Heart right ventricle (tissue), 16 donors: ENCODE measurements around the gene PCIF1. TPM values are rescaled to one million over a fixed set of nuclear protein-coding genes. Genes with fewer than 3 reads are reported as not detected.

Source experiments
- ATAC-seq, 8 donors: fragments of 200-7000 bp; cut with Tn5 transposase; one replicate each; pipeline ENCODE4 v1.9.1; 2020; ENCODE audit warnings: mild to moderate bottlenecking in 8 of 8, moderate library complexity in 8 of 8, moderate number of reproducible peaks in 1 of 8
- DNase-seq, 2 donors: peaks; one replicate each; pipeline ENCODE4 v3.0.0-alpha.2; 2020
- H3K27ac ChIP-seq, 10 donors: fragments of 200-600 bp; sonication (generic) in 2 of 10; one replicate each; pipeline versions ENCODE4 v1.5.0 to v1.8.0; 2020 to 2022; ENCODE audit warnings: mild to moderate bottlenecking in 3 of 10
- H3K27me3 ChIP-seq, 7 donors: fragments of 200-600 bp; one replicate each; pipeline ENCODE4 v1.8.0; 2021 to 2022; ENCODE audit warnings: mild to moderate bottlenecking in 2 of 7
- H3K36me3 ChIP-seq, 9 donors: fragments of 200-600 bp; sonication (generic) in 1 of 9; one replicate each; pipeline versions ENCODE4 v1.5.0 to v1.8.0; 2020 to 2022; ENCODE audit warnings: mild to moderate bottlenecking in 2 of 9
- H3K4me1 ChIP-seq, 9 donors: fragments of 200-600 bp; sonication (generic) in 1 of 9; one replicate each; pipeline versions ENCODE4 v1.5.0 to v1.8.0; 2020 to 2022; ENCODE audit warnings: mild to moderate bottlenecking in 4 of 9
- H3K4me3 ChIP-seq, 10 donors: fragments of 200-600 bp; sonication (generic) in 2 of 10; one replicate each; pipeline versions ENCODE4 v1.5.0 to v1.8.0; 2020 to 2022; ENCODE audit warnings: mild to moderate bottlenecking in 7 of 10, moderate library complexity in 2 of 10
- H3K9me3 ChIP-seq, 11 donors: fragments of 200-600 bp in 10 of 11; sonication (generic) in 2 of 11; one replicate each; pipeline versions ENCODE4 v1.5.0 to v1.8.0; 2013 to 2022; ENCODE audit warnings: mild to moderate bottlenecking in 2 of 11, control low read depth in 1 of 11, moderate library complexity in 1 of 11
- WGBS, 2 donors: extraction: QIAGEN DNeasy Blood & Tissue Kit; methylation state at CpG; one replicate each; pipeline ENCODE4 v1.1.7; 2013; ENCODE audit warnings: inconsistent platforms in 1 of 2; 5-methylcytosine and 5-hydroxymethylcytosine counted together
- intact Hi-C, 10 donors: fragments of 100-400 bp; cut with DNase I; formaldehyde crosslinking; loops; one replicate each; pipeline versions ENCODE4 v1.11.1 to v1.14.2; 2022
- polyA plus RNA-seq, 2 donors: library from polyadenylated mRNA; stranded (reverse); fragments of 200-250 nt; gene quantifications; one replicate each; pipeline ENCODE4 v1.2.3, GENCODE V29; 2013
- total RNA-seq, 10 donors: library from RNA; stranded (reverse); fragmentation: NEBNext Ultra II Directional in 3 of 10; extraction: Animal tissue kit (Norgen Biotek cat#: 25700) in 3 of 10; gene quantifications; one replicate each; pipeline versions ENCODE4 v1.2.1 to v1.2.4, GENCODE V29; 2021 to 2023
- TF ChIP-seq, protein P1 (sequence below), 9 donors: fragments of 200-600 bp; sonication (generic) in 2 of 9; IDR thresholded peaks; one replicate each; pipeline versions ENCODE4 v1.5.0 to v1.8.0; 2021 to 2022; ENCODE audit warnings: antibody characterized with exemption in 9 of 9, mild to moderate bottlenecking in 5 of 9, moderate library complexity in 1 of 9
- donor health status: Arrhythmogenic right ventricular cardiomyopathy.
- donor health status: ischemic (EF 13 %, LVEDD 7.1; RV severe dilation, severe dysfunction).
- donor health status: healthy with polysubstance abuse.
- donor health status: DM: no; HTN: yes; CAD: no.
- donor health status: DM: no; HTN: no; CAD: no.
- donor health status: ischemic (EF 25% LVEDD 6.9; RV normal size, moderate dysfunction).
- donor health status: ischemic (EF 25% LVEDD 5.7; RV mildly dilated, moderate dysfunction).
- donor health status: healthy.
- donor health status: DM: yes; HTN: yes; CAD: no.
- donor health status: Ischemic cardiomyopathy.
- donor health status: ischemic (EF 35%, LVEDD 5.7; RV mildly dilated, moderate dysfunction).
- donor health status: nonischemic (EF 11% LVEDD 7.7; RV severe dilation, severe dysfunction).
- donor health status: DM: yes; HTN: yes; CAD: no.
- donor health status: PGD.
- donor health status: ischemic (EF 29% LVEDD 5.4; RV normal size, mild dysfunction).
- donor health status: nonischemic (EF 23%, LVEDD 6.1; RV moderate dilation, normal function).

Gene PCIF1
- total and polyA plus RNA-seq, 12 donors, result 20.8 to 33.1 (median 27.4) TPM

DNA sequence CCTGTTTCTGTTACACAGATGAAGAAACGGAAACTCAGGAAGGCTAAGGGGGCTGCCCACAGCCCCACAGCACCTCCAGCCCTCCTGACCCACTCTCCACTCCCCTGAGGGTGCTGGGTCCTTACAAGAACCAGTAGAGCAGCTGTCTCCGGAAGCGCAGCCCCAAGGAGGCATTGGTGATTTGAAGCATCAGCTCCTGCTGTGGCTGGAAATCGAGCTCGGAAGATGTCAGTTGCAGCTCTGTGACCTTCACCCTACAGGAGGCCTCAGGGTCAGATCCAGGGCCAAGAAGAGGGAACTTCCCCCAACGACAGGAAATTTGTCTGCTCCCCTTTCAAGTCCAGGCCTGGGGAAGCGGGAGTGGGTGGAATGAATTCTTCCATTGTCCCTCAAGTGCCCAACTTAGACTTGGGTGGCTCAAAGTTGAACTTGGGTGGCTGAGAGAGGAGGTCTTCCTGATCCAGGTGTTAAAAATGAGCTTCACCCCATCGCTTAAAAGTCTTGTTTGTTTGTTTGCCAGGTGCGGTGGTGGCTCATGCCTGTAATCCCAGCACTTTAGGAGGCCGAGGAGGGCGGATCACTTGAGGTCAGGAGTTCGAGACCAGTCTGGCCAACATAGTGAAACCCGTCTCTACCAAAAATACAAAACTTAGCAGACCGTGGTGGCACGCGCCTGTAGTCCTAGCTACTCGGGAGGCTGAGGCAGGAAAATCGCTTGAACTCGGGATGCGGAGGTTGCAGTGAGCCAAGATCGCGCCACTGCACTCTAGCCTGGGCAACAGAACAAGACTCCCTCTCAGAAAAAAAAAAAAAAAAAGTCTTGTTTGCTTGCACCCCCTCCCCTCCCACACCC lies 24.4 kb upstream of the PCIF1 start:
- peaks cover 0 to 11% (median 0%) of the 10 kb centered on the region in 7 donors for H3K27me3 ChIP-seq
- TF ChIP-seq, protein P1, sequence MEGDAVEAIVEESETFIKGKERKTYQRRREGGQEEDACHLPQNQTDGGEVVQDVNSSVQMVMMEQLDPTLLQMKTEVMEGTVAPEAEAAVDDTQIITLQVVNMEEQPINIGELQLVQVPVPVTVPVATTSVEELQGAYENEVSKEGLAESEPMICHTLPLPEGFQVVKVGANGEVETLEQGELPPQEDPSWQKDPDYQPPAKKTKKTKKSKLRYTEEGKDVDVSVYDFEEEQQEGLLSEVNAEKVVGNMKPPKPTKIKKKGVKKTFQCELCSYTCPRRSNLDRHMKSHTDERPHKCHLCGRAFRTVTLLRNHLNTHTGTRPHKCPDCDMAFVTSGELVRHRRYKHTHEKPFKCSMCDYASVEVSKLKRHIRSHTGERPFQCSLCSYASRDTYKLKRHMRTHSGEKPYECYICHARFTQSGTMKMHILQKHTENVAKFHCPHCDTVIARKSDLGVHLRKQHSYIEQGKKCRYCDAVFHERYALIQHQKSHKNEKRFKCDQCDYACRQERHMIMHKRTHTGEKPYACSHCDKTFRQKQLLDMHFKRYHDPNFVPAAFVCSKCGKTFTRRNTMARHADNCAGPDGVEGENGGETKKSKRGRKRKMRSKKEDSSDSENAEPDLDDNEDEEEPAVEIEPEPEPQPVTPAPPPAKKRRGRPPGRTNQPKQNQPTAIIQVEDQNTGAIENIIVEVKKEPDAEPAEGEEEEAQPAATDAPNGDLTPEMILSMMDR (IDR thresholded peaks at IDR 0.05), result no peak
- ATAC-seq (no peak), DNase-seq (no peak)
- intact Hi-C loops, result loop anchor here in 2 of 10 donors (2.0 kb wide), 2 partner anchors 19 to 25 kb away; partner anchors contain the start of genes PCIF1 (in 2 of the 2), CTSA (in 1 of the 2) and NEURL2 (in 1 of the 2)
- peaks cover 6 to 55% (median 27%) of the 10 kb centered on the region in 9 donors for H3K4me1 ChIP-seq
- WGBS, 2 donors, result 77 to 82% methylated on average over 22 of the region's 22 CpGs
- peaks cover 0 to 46% (median 0%) of the 10 kb centered on the region in 9 donors for H3K36me3 ChIP-seq
- no peaks in the 10 kb centered on the region for H3K9me3 ChIP-seq
- H3K4me3 ChIP-seq, result peak overlapping the region in 8 of 10 donors; percentile 46 to 64 (median 60)
- peak overlapping the region in 7 of 10 donors; percentile 15 to 84 (median 50) for H3K27ac ChIP-seq

DNA sequence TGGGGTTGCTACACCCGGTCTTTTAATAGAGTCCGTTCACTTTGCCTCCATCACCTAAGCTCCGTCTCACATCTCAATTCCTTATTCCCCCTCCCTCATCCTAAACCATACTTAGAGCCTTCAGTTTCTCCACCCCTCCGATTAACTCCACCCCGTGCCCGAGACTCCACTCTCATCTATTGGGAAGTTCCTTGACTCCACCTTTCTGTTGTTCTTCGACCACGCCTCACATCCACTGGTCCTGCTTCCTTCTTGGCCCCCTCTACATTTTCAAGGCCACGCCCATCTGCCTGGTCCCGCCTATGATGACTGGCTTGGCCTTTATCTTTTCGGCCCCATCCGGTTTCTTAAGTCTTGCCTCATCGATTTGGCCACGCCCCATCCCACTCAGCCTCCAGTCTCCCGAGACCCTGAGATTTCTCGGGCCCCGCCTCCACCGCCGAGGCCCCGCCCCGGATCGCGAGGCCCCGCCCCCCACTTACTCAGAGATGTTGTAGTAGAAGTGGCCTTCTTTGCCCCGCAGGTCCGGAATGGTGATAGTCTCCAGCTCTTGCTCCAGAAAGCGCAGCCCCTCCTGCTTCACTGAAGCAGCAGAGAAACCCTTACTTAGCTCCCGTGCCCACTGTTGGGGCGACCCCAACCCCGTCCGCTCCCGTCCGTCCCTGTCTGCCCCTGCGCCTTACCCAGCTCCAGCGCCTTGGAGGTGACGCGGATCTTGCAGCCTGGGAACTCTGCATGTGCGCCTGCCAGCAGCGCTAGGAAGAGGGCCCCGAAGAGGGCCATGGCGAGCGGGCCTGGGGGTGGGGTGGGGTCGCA lies 23.6 kb upstream of the PCIF1 start:
- H3K4me1 ChIP-seq, result peaks cover 6 to 59% (median 27%) of the 10 kb centered on the region in 9 donors
- TF ChIP-seq, protein P1 (IDR thresholded peaks at IDR 0.05), result no peak
- H3K4me3 ChIP-seq, result peak overlapping the region; percentile 33 to 64 (median 58)
- peaks cover 0 to 38% (median 0%) of the 10 kb centered on the region in 9 donors for H3K36me3 ChIP-seq
- peak overlapping the region; percentile 19 to 84 (median 80) for H3K27ac ChIP-seq
- ATAC-seq (peak; percentile 87 to 95 (median 91)), DNase-seq (peak; percentile 95 to 97)
- intact Hi-C loops, result loop anchor here in 2 of 10 donors (2.0 kb wide), 2 partner anchors 20 to 24 kb away; partner anchors contain the start of genes PCIF1 (in 2 of the 2), CTSA (in 1 of the 2) and NEURL2 (in 1 of the 2)
- WGBS, 2 donors, result 4% methylated on average over 43 of the region's 43 CpGs
- peaks cover 0 to 11% (median 0%) of the 10 kb centered on the region in 7 donors for H3K27me3 ChIP-seq
- H3K9me3 ChIP-seq, result no peaks in the 10 kb centered on the region

DNA sequence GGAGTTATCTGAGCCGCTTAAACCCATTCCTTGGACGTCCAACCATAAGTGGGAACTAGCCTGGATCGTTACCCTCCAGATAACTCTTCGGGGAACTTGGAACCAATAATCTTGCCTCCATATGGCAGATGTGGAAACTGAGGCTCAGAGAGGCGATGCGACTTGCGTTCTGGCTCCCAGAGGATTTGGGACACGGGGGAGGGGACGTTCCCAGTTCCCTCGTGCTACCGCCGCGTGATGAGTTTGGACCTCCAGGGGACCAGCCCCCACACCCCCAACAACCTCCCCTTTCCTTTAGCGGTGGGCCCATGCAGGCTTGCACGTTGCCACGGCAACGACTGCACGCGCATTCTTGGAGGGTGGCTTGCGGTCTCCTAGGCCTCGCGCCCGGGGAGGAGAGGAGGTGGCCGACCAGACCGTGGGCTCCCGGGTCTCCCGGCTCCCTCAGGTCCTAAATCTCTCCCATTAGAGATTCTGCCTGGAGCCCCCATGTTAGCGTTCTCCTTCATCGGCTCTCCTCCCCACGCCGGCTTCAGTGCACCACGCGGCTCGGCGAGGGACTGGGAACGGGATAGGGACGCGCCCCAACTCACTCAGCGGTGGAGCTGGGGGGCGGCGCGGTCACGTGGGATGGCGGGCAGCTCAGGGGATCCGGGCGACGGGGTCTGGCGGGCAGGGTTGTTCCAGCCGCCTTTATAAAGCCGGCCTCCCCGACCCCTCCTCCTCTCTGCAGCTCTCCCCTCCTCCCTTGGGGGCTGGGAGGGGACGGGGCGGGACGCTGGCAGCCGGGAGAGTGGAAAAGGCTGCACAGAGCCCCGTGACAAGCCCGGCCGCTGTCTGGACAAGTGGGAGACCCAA lies 22.8 kb upstream of the PCIF1 start, which contains the start of gene PLTP:
TSS of gene PLTP (minus strand) at position 670 of the 858 bp plus-strand sequence. CDS start 703 bp downstream, outside the sequence.
- peaks cover 0 to 11% (median 0%) of the 10 kb centered on the region in 7 donors for H3K27me3 ChIP-seq
- intact Hi-C loops, result loop anchor here in 2 of 10 donors (2.0 kb wide), 2 partner anchors 21 to 23 kb away; partner anchors contain the start of genes PCIF1 (in 2 of the 2), CTSA (in 1 of the 2) and NEURL2 (in 1 of the 2)
- 0 to 1% methylated on average over 50 to 58 of the region's 58 CpGs for WGBS, 2 donors
- peak; percentile 75 to 82 for DNase-seq
- TF ChIP-seq, protein P1 (IDR thresholded peaks at IDR 0.05), result no peak
- H3K4me3 ChIP-seq, result peak within 1 kb of the TSS; percentile 33 to 64 (median 58)
- peak; percentile 54 to 73 (median 64) for ATAC-seq
- H3K9me3 ChIP-seq, result no peaks in the 10 kb centered on the region
- peaks cover 6 to 59% (median 27%) of the 10 kb centered on the region in 9 donors for H3K4me1 ChIP-seq
- H3K36me3 ChIP-seq, result peaks cover 0 to 30% (median 0%) of the 10 kb centered on the region in 9 donors
- H3K27ac ChIP-seq, result peak within 1 kb of the TSS; percentile 19 to 84 (median 80)
